GM19324 (cell line): ENCODE measurements around the gene SSH2.

Source experiments
- ATAC-seq: cut with Tn5 transposase; IDR thresholded peaks from one replicate; pipeline ENCODE4 v1.9.1; 2021; ENCODE audit warnings: mild to moderate bottlenecking, moderate library complexity; ENCODE audit not compliant: unreplicated experiment, low FRiP score

The SSH2 gene

GRCh38 chr17:29840884-29841283 is 89.1 kb downstream of the SSH2 start:
- no peak for ATAC-seq

DNA sequence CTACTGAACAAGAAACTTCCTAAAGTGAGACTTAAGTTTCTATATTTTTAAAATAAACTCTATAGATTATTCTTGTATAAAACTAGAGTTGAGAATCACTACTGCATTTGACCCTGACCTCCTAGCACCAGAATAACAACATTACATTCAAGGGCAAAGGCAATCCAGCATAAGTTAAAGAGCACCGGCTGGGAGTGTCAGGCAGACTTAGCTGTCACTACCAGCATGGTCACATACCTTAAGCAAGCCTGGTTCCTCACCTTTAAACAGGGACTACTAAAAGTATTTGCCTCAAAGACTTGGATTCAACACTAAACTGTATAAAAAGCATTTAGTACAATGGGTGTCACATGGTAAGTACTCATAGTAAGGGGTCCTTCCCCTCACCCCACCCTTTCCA is 90.4 kb downstream of the SSH2 start:
- ATAC-seq, result no peak

GRCh38 chr17:29838961-29839360 is 91.1 kb downstream of the SSH2 start:
- no peak for ATAC-seq

DNA sequence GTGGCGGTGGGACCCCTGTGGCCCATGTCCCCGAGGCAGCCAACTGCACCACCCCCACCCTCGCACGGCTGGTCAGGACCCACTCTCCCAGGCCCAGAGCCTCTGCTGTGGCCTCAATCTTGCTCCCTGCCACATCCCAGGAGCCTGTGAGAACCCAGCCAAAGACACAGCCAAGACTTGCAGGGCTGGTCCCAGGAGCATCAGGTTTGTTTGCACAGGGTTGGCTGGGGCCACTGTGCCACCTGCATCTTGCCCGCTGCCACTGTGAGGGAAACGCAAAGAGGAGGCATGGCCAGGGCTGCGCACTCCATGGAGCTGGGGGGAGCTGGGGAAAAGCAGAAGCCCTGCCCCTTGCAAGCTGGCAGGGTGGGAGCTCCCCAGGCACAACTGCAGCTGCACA is 92.5 kb downstream of the SSH2 start:
- ATAC-seq, result no peak

DNA sequence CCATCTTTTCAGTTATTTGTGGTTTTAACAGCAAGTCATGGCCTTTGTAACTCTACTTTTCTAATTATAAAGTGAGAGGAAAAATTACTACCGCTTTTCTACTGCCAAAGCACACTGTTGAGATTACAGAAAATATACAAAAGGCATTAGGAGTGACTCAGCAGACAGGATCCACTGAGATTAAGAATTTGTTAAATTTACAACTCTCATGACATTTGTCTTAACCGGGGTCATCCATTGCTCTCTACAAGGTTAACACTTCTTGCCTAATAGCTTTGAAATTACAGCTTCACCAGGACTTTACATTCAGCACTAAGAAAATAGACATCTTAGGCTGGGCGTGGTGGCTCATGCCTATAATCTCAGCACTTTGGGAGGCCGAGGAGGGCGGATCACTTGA is 93.4 kb downstream of the SSH2 start:
- no peak for ATAC-seq

GRCh38 chr17:29835435-29836351 is 94.3 kb downstream of the SSH2 start:
- ATAC-seq, result no peak

DNA sequence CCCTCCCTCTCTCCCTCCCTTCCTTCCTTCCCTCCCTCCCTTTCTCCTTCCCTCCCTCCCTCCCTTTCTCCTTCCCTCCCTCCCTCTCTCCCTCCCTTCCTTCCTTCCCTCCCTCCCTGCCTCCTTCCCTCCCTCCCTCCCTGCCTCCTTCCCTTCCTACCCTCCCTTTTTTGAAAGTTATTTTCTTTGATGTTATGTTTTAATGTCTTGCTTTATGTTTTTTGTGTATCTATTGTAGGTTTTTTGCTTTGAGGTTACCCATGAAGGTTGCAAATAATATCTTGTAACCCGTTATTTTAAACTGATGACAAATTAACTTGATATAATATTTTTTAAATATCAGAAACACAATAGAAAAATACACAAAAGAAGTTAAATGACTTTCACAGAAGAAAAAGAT is 96.2 kb downstream of the SSH2 start:
- no peak for ATAC-seq

DNA sequence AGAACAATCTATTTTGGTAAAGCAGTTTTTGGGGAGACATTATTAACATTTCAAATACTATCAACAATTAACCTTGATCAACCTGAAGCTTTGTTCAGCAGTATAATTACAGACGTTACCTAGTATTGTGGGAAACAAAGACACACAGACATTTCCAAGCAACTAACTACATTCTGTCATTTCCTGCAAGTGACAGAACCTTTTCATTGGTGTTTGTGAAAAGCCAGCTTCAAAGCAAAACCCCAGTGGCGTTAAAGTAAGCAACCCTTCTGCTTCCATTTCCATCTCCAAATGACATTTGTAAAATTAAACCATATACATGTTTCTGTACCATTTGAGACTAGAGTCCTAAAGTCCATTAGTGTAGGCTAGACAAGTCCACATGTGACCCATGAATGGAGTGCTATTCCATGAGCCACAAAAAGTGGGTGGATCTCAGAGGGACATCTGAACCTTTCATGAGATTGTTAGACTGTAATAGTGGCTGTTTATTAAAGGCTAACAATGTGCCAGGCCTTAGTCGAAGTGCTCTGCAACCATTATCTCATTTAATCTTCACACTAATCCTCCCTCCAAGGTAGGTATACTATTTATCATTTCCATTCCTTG is 101.2 kb downstream of the SSH2 start:
- no peak for ATAC-seq

- ATAC-seq, result no peak
These were observed 102.8 kb downstream of the SSH2 start for GRCh38 chr17:29827179-29827578.

DNA sequence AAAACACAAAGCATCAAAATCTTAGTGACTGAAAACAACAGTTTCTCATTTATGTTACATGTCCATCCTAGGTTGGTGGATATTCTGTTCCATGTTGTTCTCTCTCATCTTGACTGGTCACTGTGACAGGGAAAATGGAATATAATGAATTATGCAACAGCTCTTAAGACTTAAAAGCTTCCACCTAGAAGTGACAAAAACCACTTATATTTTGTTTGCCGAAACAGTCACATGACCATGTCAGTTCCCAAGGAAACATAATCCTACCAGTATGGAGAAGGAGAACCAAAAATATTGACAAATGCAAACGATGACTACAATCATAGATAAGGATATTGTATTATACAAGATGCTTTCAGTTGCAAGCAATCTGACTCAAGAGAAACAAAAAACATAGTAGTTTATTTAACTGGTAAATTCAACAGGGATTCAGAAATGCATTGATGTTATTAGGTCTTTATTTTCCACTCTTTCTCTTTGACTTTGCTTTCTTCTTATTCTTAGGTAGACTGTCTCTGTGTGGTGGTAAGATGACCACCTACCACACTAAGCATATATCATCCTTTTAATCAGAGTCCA is 103.8 kb downstream of the SSH2 start:
- ATAC-seq, result no peak

DNA sequence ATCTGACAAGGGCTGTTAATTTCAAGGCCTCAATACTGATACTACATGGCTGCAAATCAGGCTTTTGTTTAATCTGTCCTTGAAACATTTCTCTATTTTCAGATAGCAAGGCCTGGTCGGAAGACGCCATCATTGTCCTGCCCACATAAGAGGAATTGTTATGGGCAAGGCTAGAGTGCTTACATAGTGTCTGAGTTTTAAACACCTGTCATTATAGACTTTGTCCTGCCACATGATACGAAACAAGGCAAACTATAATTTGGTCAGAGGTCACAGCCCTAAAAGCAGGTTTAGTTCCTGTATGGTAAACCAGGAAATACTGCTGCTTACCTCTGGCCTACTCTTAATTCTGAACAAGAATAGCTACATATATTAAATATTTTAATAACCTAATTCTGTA is 104.4 kb downstream of the SSH2 start:
- ATAC-seq, result no peak

GRCh38 chr17:29821897-29822296 is 108.1 kb downstream of the SSH2 start:
- ATAC-seq, result no peak

DNA sequence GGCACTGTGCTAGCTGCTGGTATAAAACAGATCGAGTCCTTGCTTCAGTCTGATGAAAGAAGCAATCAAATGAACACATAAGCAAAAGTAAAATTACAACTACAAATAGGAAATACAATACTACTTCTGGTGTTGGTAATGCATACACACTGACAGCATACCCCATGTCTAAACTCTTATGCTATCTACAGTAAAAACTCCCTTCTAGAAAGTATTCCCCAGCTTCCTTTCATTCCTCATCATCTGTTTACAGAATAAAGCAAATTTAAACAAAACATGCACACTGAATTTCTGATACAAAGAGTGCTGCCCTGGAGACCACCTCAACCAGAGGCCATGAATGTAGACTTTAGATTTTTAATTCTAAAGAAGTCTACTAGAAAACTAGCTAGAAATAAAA is 109.6 kb downstream of the SSH2 start:
- ATAC-seq, result no peak

- no peak for ATAC-seq
These were observed 122.3 kb downstream of the SSH2 start for GRCh38 chr17:29807520-29808361.

DNA sequence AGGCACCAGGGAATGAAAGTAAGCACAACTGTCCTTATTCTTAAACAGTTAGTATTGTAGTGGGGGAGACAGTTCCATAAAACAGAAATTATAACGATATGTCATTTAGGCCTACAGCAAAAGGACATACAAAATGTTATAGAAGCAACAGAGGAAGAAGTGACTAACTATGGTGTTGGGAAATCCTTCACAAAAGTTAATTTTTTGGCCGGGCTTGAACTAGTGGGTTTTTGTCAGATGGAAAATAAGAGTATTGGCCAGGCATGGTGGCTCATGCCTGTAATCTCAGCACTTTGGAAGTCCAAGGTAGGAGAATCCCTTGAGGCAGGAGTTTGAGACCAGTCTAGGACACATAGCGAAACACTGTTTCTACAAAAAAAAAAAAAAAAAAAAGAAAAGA is 127.8 kb downstream of the SSH2 start:
- no peak for ATAC-seq

GRCh38 chr17:29800457-29800856 is 129.6 kb downstream of the SSH2 start:
- ATAC-seq, result no peak

DNA sequence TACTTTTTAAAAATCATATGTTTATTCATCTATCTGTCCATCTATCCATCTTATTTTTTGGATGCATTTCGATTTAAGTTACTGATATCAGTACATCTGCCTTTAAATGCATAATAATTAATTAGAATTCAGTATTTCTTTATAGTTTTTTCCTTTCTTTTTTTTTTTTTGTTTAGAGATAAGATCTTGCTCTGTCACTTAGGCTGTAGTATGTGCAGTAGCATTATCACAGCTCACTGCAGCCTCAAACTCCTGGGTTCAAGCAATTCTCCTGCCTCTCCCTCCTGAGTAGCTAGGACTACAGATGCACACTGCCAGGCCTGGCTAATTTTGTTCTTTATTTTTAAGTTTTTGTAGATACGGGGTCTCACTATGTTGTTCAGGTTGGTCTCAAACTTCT is 133.4 kb downstream of the SSH2 start:
- no peak for ATAC-seq

- no peak for ATAC-seq
These were observed 136.5 kb downstream of the SSH2 start for GRCh38 chr17:29793501-29793900.

GRCh38 chr17:29791336-29792080 is 138.5 kb downstream of the SSH2 start:
- no peak for ATAC-seq
